IgD-negative memory B cell (primary cell): ENCODE results near the gene SLC35F3. TPM values are rescaled to one million over a fixed set of nuclear protein-coding genes. Genes with fewer than 3 reads are reported as not detected.

Source experiments
- H3K27ac Mint-ChIP-seq, 3 donors: one replicate each; pipeline ENCODE4 v1.8.0; 2020 to 2022; ENCODE audit warnings: mild to moderate bottlenecking in 3 of 3, mixed read lengths in 3 of 3, moderate library complexity in 1 of 3
- H3K27me3 Mint-ChIP-seq: one replicate; pipeline ENCODE4 v1.8.0; 2021; ENCODE audit warnings: mixed read lengths
- H3K36me3 Mint-ChIP-seq: one replicate; pipeline ENCODE4 v1.8.0; 2020; ENCODE audit warnings: mild to moderate bottlenecking, mixed read lengths
- H3K4me1 Mint-ChIP-seq, 3 donors: one replicate each; pipeline ENCODE4 v1.8.0; 2020 to 2022; ENCODE audit warnings: mixed read lengths in 3 of 3, mild to moderate bottlenecking in 1 of 3
- H3K4me3 Mint-ChIP-seq, 4 donors: one replicate each; pipeline ENCODE4 v1.8.0; 2020 to 2022; ENCODE audit warnings: mild to moderate bottlenecking in 4 of 4, mixed read lengths in 4 of 4, moderate library complexity in 3 of 4
- H3K9me3 Mint-ChIP-seq, 3 donors: one replicate each; pipeline ENCODE4 v1.8.0; 2020 to 2021; ENCODE audit warnings: mixed read lengths in 3 of 3, mild to moderate bottlenecking in 1 of 3
- polyA plus RNA-seq: library from polyadenylated mRNA; unstranded; fragments of 300-500 nt; fragmentation: Illumina TruSeq; gene quantifications from one replicate; pipeline ENCODE4 v1.2.3, GENCODE V29; 2021

SLC35F3 gene
- polyA plus RNA-seq, 1 donor from 2014 or later = not detected

GRCh38 chr1:234072793-234073192, 168.3 kb downstream of the SLC35F3 start:
- no peaks in the 10 kb centered on the region for H3K27me3 Mint-ChIP-seq
- no peak overlapping the region for H3K4me3 Mint-ChIP-seq
- H3K9me3 Mint-ChIP-seq = no peaks in the 10 kb centered on the region
- H3K27ac Mint-ChIP-seq = no peak overlapping the region
- no peaks in the 10 kb centered on the region for H3K36me3 Mint-ChIP-seq
- H3K4me1 Mint-ChIP-seq = no peaks in the 10 kb centered on the region

GRCh38 chr1:234078143-234078542, 173.7 kb downstream of the SLC35F3 start:
- peaks cover 4% of the 10 kb centered on the region for H3K27me3 Mint-ChIP-seq
- H3K36me3 Mint-ChIP-seq = no peaks in the 10 kb centered on the region
- peaks cover 0 to 2% (median 0%) of the 10 kb centered on the region in 3 donors for H3K4me1 Mint-ChIP-seq
- peaks cover 0 to 2% (median 0%) of the 10 kb centered on the region in 3 donors for H3K9me3 Mint-ChIP-seq
- no peak overlapping the region for H3K27ac Mint-ChIP-seq
- H3K4me3 Mint-ChIP-seq = no peak overlapping the region

- Mint-ChIP-seq H3K4me3 (no peak overlapping the region), H3K27me3 (peaks cover 9% of the 10 kb centered on the region), H3K4me1 (peaks cover 0 to 2% (median 0%) of the 10 kb centered on the region in 3 donors), H3K36me3 (no peaks in the 10 kb centered on the region), H3K27ac (no peak overlapping the region), H3K9me3 (peaks cover 0 to 2% (median 0%) of the 10 kb centered on the region in 3 donors)
These were observed 175.4 kb downstream of the SLC35F3 start for GRCh38 chr1:234079896-234080295.

- Mint-ChIP-seq H3K36me3 (peaks cover 1% of the 10 kb centered on the region), H3K27ac (no peak overlapping the region), H3K4me3 (no peak overlapping the region), H3K9me3 (peaks cover 0 to 2% (median 0%) of the 10 kb centered on the region in 3 donors), H3K27me3 (peaks cover 7% of the 10 kb centered on the region), H3K4me1 (no peaks in the 10 kb centered on the region)
These were observed 179.0 kb downstream of the SLC35F3 start for GRCh38 chr1:234083460-234083859.

GRCh38 chr1:234089396-234089795, 184.9 kb downstream of the SLC35F3 start:
- Mint-ChIP-seq H3K4me3 (no peak overlapping the region), H3K4me1 (no peaks in the 10 kb centered on the region), H3K9me3 (peaks cover 0 to 7% (median 0%) of the 10 kb centered on the region in 3 donors), H3K36me3 (peaks cover 1% of the 10 kb centered on the region), H3K27ac (no peak overlapping the region), H3K27me3 (peaks cover 2% of the 10 kb centered on the region)

- H3K4me1 Mint-ChIP-seq = no peaks in the 10 kb centered on the region
- peaks cover 0 to 7% (median 0%) of the 10 kb centered on the region in 3 donors for H3K9me3 Mint-ChIP-seq
- H3K4me3 Mint-ChIP-seq = peak overlapping the region in 1 of 4 donors; percentile 24
- no peak overlapping the region for H3K27ac Mint-ChIP-seq
- no peaks in the 10 kb centered on the region for H3K27me3 Mint-ChIP-seq
- peaks cover 1% of the 10 kb centered on the region for H3K36me3 Mint-ChIP-seq
These were observed 186.0 kb downstream of the SLC35F3 start for GRCh38 chr1:234090212-234091064.

GRCh38 chr1:234091065-234091401, 186.6 kb downstream of the SLC35F3 start:
- no peak overlapping the region for H3K27ac Mint-ChIP-seq

GRCh38 chr1:234091876-234092275, 187.4 kb downstream of the SLC35F3 start:
- no peak overlapping the region for H3K4me3 Mint-ChIP-seq
- H3K36me3 Mint-ChIP-seq = peaks cover 1% of the 10 kb centered on the region
- H3K27ac Mint-ChIP-seq = no peak overlapping the region
- no peaks in the 10 kb centered on the region for H3K27me3 Mint-ChIP-seq
- H3K4me1 Mint-ChIP-seq = no peaks in the 10 kb centered on the region
- H3K9me3 Mint-ChIP-seq = peaks cover 0 to 7% (median 0%) of the 10 kb centered on the region in 3 donors

More at GRCh38 chr1:234091065-234091401, 186.6 kb downstream of the SLC35F3 start:
- Mint-ChIP-seq H3K36me3 (peaks cover 1% of the 10 kb centered on the region), H3K4me1 (no peaks in the 10 kb centered on the region), H3K27me3 (no peaks in the 10 kb centered on the region), H3K9me3 (peaks cover 0 to 7% (median 0%) of the 10 kb centered on the region in 3 donors), H3K4me3 (no peak overlapping the region)

GRCh38 chr1:234093107-234093506, 188.6 kb downstream of the SLC35F3 start:
- H3K27ac Mint-ChIP-seq = no peak overlapping the region
- H3K4me1 Mint-ChIP-seq = no peaks in the 10 kb centered on the region
- no peaks in the 10 kb centered on the region for H3K36me3 Mint-ChIP-seq
- H3K27me3 Mint-ChIP-seq = no peaks in the 10 kb centered on the region
- H3K9me3 Mint-ChIP-seq = peaks cover 0 to 7% (median 0%) of the 10 kb centered on the region in 3 donors
- no peak overlapping the region for H3K4me3 Mint-ChIP-seq

GRCh38 chr1:234093741-234094140, 189.3 kb downstream of the SLC35F3 start:
- Mint-ChIP-seq H3K27ac (peak overlapping the region in 1 of 3 donors; percentile 11), H3K27me3 (no peaks in the 10 kb centered on the region), H3K4me3 (no peak overlapping the region), H3K9me3 (peaks cover 0 to 7% (median 0%) of the 10 kb centered on the region in 3 donors), H3K36me3 (no peaks in the 10 kb centered on the region), H3K4me1 (no peaks in the 10 kb centered on the region)

GRCh38 chr1:234094172-234094571, 189.7 kb downstream of the SLC35F3 start:
- Mint-ChIP-seq H3K9me3 (peaks cover 0 to 7% (median 0%) of the 10 kb centered on the region in 3 donors), H3K4me1 (no peaks in the 10 kb centered on the region), H3K36me3 (no peaks in the 10 kb centered on the region), H3K27ac (peak overlapping the region in 1 of 3 donors; percentile 11), H3K4me3 (no peak overlapping the region), H3K27me3 (no peaks in the 10 kb centered on the region)

GRCh38 chr1:234096161-234096770, 191.8 kb downstream of the SLC35F3 start:
- Mint-ChIP-seq H3K27me3 (no peaks in the 10 kb centered on the region), H3K9me3 (no peaks in the 10 kb centered on the region), H3K4me3 (no peak overlapping the region), H3K4me1 (no peaks in the 10 kb centered on the region), H3K27ac (no peak overlapping the region), H3K36me3 (no peaks in the 10 kb centered on the region)

- Mint-ChIP-seq H3K27me3 (peaks cover 10% of the 10 kb centered on the region), H3K4me3 (no peak overlapping the region), H3K9me3 (peaks cover 0 to 2% (median 2%) of the 10 kb centered on the region in 3 donors), H3K27ac (no peak overlapping the region), H3K4me1 (no peaks in the 10 kb centered on the region), H3K36me3 (no peaks in the 10 kb centered on the region)
These were observed 198.1 kb downstream of the SLC35F3 start for GRCh38 chr1:234102583-234102982.

GRCh38 chr1:234103198-234103597, 198.7 kb downstream of the SLC35F3 start:
- H3K27ac Mint-ChIP-seq = no peak overlapping the region
- peaks cover 0 to 2% (median 2%) of the 10 kb centered on the region in 3 donors for H3K9me3 Mint-ChIP-seq
- peaks cover 10% of the 10 kb centered on the region for H3K27me3 Mint-ChIP-seq
- no peak overlapping the region for H3K4me3 Mint-ChIP-seq
- no peaks in the 10 kb centered on the region for H3K4me1 Mint-ChIP-seq
- no peaks in the 10 kb centered on the region for H3K36me3 Mint-ChIP-seq

GRCh38 chr1:234106032-234106431, 201.6 kb downstream of the SLC35F3 start:
- Mint-ChIP-seq H3K27me3 (peaks cover 10% of the 10 kb centered on the region), H3K4me3 (no peak overlapping the region), H3K9me3 (peaks cover 0 to 2% (median 2%) of the 10 kb centered on the region in 3 donors), H3K27ac (no peak overlapping the region), H3K36me3 (no peaks in the 10 kb centered on the region), H3K4me1 (no peaks in the 10 kb centered on the region)
